ENCODE measurements around the gene MYPOP.

GRCh38 chr19:45863335-45863839, 39.0 kb downstream of the MYPOP start:
- no peak for TF ChIP-seq CTCF (IDR thresholded peaks at IDR 0.05)
- TF ChIP-seq EP300 (IDR thresholded peaks at IDR 0.05): peak in 1 of 2 donors; percentile 57

Measured in tibial nerve (tissue), 4 donors.